LHCN-M2 (cell line): Measurements from ENCODE around the gene LIX1. TPM values are rescaled to one million over a fixed set of nuclear protein-coding genes. Genes with fewer than 3 reads are reported as not detected.
"Not testable (repeated sequence)": the region's sequence is repeated elsewhere in the genome, so short reads cannot be mapped to it uniquely, and the experiment has no call there.

Experiments
- DNase-seq: peaks from one replicate; pipeline ENCODE4 v3.0.0-alpha.2; 2012; ENCODE audit warnings: low read depth
- total RNA-seq: library from RNA; depleted of rRNA; stranded (reverse); fragments of >200 nt; gene quantifications from 2 replicates; pipeline ENCODE4 v1.2.3, GENCODE V29; 2014

The LIX1 gene
- total RNA-seq, 1 experiment from 2014 or later: not detected

- DNase-seq: no peak
These were observed 40.4 kb downstream of the LIX1 start for GRCh38 chr5:97102010-97102470.

GRCh38 chr5:97101189-97101910 is 41.1 kb downstream of the LIX1 start:
- DNase-seq: no peak

DNA sequence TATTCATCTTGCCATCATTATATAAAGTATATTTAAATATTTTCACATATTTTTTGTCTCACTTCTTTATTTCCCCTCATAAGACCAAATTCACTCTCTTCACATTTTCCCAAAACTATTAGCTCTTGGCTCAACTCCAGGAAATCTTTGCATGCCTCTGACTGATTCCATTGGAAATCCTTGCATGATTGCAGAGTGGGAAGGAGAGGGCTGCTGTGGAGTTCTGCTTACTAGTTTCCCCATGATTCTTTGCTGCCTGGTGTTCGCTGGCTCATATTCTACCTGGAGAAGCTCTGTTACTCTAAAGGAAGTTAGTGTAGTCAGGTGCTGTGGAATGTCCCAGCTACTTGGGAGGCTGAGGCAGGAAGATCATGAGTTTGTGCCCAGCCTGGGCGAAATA is 41.9 kb downstream of the LIX1 start:
- DNase-seq: peak; percentile 5

- DNase-seq: no peak
These were observed 43.5 kb downstream of the LIX1 start for GRCh38 chr5:97098922-97099321.

DNA sequence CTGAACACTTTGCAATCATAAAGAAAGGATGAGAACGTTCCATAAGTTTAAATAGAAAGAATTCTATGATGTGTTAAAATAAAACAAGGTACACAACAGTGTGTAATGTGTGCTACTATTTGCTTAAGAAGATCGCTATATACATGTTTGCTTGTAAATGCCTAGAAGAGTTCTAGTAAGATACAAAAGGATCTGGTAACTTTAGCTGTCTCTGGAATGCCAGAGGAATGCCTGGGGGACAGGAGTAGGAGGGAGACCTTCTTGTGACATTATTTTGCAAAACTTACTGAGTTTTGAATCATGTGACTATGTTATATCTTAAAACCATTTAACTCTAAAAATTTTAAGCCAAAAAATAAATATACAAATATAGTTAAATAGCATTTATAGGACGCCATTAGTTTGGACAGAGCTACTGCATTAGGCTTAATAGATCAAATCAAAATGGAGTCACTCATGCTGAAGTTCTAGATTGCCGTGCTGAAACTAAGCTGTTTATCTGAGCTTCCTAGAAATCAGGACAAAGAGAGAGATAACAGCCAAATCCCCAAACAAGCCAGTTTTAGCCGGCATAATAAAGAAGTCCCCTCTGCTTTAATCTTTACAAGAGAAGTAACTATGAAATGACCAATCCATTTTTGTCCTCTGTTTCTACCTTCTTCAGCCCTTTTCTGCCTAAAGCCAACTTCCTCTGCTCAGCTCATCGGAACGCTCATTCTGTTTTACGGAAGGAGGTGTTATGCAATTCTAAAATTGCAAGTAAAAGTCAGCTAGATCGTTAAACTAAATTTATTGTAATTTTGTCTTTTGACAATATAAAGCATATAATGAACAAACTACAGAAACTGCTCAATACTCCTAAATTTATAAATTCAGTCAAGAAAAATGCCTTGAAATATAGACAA is 44.8 kb downstream of the LIX1 start:
- DNase-seq: no peak

- DNase-seq: no peak
These were observed 45.6 kb downstream of the LIX1 start for GRCh38 chr5:97096846-97097245.

GRCh38 chr5:97096191-97096590 is 46.2 kb downstream of the LIX1 start:
- DNase-seq: no peak

DNA sequence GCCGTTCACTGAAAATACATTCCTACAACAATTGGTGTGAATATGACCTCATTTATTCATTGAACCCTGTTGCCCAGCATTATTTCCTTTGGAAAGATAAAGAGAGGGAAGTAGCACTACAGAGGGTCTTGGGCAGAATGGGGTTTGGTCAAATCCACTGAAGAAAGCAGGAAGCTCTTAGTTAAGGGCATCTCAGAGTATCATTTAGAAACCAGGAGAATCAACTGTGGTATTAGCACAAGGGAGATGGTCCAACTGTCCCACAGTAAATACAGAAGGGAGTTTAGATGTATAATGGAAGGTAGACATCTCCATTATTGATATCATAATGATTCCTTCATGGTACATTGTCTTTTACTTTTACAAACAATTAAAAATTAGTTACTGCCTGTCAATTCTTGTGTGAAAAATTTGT is 47.1 kb downstream of the LIX1 start:
- DNase-seq: no peak

DNA sequence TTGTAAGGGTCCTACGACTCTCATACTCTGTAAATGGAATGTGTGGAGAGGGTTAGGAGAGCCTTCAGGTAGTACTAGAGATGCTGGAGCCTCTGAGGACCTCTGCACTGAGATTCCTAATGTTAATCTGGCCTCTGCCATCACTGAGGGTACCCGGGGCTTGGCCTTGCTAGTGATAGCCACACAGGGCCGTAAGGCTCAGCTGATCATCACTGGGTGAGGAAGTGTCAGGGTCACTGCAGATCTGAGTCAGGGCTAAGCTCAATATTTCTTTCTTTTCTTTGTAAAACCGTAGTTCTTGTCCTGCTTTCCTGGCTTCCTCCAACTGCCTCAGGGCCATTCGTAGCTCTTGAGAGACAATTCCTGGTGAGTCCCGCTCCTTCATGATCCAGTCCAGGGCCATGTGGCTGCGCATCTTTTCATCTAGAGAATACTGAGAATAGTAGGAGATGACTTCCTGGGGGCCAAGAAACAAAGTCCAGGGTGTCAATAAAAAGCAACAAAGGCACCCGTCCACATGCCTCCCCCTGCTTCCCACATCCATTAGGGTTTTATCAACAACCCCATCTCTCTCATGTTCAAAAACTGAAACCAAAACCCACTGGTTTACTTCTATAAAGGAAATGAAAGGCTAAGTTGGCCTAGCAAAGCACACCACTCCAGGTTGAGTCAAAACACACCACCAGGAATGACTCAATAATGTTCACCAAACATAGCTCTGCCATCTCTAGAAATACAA is 47.7 kb downstream of the LIX1 start:
- no peak for DNase-seq

DNA sequence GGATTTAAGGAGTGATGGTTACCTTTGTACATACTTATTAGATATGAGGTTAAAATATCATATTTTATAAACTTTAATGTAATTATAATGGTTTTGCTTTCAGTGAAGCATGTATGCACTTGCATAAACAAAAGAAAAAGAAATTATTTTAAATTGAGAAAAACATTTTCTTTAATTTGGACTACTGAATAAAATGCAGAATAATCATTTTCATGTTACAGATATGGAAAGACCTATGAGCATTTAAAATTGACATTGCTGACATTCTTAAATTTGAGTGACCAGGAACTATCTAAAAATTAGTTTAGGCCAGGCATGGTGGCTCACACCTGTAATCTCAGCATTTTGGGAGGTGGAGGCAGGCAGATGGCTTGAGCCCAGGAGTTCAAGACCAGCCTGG is 49.2 kb downstream of the LIX1 start:
- DNase-seq: no peak

GRCh38 chr5:97090944-97091343 is 51.5 kb downstream of the LIX1 start:
- DNase-seq: no peak

- DNase-seq: peak; percentile 47
These were observed 53.1 kb downstream of the LIX1 start for GRCh38 chr5:97089149-97089801.

GRCh38 chr5:97088774-97089148 is 53.6 kb downstream of the LIX1 start:
- DNase-seq: no peak

DNA sequence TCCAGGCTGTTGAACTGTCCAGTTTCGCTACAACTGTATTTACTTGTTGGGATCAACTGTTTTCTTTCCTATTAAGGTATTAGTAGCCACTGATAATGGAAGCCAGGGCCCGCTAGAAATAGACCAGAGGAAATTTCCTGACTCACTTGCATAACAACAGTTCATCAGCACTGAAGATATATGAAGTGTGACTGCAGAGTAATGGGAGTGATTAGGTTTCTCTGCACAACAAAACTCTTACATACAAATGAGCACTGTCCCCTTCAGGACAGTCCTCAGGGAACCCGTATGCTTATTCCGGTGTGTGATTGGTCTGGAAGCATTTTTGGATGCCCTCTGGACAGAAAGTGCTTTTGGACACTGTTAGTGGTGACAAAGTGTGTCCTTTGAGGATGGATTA is 55.3 kb downstream of the LIX1 start:
- no peak for DNase-seq

- no peak for DNase-seq
These were observed 56.8 kb downstream of the LIX1 start for GRCh38 chr5:97085459-97086181.

- not testable (repeated sequence) for DNase-seq
These were observed 57.5 kb downstream of the LIX1 start for GRCh38 chr5:97084782-97085458.

GRCh38 chr5:97078958-97079743 is 63.3 kb downstream of the LIX1 start:
- DNase-seq: peak; percentile 72

DNA sequence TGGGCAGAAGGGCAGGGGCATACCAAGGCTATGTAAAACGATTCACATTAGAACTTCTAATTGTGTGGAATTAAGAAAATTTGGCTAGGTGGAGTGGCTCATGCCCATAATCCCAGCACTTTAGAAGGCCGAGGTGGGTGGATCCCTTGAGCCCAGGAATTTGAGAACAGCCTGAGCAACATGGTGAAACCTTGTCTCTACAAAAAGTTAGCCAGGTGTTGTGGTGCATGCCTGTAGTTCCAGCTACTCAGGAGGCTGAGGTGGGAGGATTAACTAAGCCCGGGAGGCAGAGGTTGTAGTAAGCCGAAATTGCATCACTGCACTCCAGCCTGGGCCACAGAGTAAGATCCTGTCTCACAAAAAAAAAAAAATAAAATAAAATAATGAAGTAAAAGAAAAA is 65.2 kb downstream of the LIX1 start:
- DNase-seq: no peak

GRCh38 chr5:97076098-97076497 is 66.3 kb downstream of the LIX1 start:
- DNase-seq: no peak
